Measurements from ENCODE around the gene RTTN.

- TF ChIP-seq CTCF (conservative IDR thresholded peaks at IDR 0.05; ENCODE audit: low read length): no peak
- no peak for TF ChIP-seq EZH2phosphoT487 (IDR thresholded peaks at IDR 0.05; ENCODE audit: borderline replicate concordance, low read depth, low read length)
Measured at GRCh38 chr18:70148039-70148938, 57.2 kb downstream of the RTTN start.

Data from OCI-LY7 (cell line).